ENCODE results near the gene ATG7.
"Not testable (repeated sequence)": the region's sequence is repeated elsewhere in the genome, so short reads cannot be mapped to it uniquely, and the experiment has no call there.

The ATG7 gene

DNA sequence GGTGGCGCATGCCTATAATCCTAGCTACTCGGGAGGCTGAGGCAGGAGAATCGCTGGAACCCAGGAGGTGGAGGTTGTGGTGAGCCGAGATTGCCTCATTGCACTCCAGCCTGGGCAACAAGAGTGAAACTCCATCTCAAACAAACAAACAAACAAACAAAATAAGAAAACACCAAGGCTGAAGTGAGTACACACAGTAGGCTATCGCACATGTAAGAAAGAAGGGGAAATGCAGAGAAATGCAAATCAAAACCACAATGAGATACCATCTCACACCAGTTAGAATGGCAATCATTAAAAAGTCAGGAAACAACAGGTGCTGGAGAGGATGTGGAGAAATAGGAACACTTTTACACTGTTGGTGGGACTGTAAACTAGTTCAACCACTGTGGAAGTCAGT is 322.8 kb downstream of the ATG7 start:
- DNase-seq = not testable (repeated sequence)

DNA sequence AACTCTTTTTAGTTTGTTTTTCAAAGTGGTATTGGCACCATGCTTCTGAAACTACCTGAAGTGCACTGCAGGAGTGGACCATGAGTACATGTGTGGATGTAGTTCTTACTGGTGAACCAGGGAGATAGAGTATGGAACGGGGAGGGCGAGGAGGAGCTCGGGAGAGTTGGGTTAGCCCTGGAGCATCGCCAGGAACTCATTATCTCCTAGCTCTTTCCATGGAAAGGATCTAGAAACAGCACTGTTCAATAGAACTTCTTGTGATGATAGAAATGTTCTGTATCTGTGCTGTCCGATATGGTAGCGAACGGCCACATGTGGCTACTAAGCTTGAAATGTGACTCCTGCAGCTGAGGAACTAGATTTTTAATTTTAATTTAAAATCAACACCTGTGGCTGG is 324.2 kb downstream of the ATG7 start:
- DNase-seq = no peak

DNA sequence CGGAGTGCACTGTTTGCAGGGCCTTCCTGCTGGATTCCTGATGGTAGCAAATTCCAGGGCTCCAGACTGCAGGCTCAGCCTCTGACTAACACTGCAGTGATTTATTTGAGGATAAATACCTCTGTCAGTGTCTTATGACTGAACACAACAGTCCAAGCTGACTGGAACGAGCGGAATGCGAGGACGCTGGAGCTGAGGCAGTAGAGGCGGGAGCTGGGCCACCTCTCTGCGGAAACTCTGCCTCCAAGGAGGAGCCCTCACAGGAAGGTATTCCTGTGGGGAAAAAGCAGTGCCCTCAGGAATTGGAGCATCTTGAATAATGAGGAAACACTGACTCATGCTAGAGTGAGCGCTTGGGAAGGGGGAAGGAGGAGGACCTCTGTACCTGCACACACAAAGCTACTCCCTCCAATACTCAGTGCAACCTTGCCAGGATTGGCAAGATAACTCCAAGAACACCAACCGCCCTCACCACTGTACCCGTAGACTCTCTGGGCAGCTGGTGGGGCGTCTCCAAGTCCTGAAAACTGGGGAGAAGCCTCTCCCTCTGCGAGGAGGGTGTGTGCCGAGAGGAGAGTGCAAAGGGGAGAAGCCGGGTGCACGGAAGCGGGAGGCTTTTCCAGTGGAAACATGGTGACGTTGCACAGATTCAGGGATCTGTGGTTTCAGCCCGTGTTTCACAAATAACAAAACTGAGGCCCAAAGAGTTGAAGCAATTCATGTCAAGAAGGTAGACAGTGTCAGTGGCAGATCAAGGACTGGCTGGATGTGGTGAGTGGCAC is 328.5 kb downstream of the ATG7 start:
- no peak for DNase-seq

DNA sequence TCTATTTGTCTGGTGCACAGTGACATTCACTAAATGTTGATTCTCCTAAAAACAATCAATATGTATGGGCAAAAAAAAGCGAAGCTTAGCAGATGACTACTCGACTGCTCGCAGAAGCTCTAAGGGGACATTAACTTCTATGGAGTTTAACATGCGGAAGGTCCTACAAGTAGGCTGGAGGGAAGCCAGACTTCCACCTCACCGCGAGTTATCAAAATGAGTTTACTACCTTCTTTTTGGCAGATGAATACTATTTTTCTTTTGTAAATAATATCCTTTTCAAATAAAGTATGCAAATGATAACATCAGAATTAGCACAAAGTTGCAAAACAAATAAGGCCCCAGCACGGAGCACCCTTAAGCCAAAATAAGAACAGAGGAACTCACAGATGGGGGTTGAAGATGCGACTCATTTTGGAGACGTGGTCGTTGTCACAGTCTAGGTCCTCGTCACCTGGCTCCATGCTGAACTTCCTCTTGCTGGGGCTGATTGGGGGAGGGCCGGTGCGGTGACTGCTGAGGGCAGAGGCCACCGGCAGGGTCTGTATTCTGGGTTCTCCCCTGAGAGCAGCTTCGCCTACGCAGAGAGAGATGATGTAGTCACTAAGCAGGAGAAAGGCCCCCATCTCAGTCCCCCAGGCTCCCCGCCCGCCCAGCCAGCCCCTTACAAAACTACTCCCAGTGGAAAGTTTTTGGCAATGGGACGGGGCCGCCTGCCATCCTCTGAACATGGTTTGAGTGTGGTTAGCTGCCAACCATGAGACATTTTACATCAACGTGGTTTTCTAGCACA is 329.4 kb downstream of the ATG7 start:
- no peak for DNase-seq

DNA sequence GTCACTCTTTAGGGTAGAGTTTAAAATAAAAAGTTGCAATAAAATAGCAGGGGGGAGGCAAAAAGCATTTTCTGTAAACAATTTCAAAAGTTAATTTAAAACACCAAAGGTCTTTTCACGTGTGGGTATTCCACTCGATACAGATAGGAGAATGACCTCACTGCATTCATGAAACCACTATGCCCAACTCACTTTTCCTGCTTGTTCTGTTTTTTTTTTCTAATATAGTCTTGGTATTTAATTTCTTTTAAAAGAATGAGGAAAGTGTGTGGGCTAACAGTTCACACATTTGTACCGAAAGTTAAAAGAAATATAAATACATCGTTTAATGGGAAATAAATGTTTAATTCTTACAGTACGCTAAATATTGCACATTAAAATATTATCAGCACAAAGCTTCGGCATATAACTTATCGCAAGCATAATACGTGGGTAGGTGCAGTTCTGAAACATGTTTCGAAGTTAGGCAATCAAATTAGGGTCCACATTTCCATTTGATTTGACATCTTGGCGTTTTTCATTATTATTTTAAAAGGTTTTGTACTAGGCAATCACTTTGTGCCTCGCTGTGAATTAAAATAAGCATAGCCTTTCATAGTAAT is 330.1 kb downstream of the ATG7 start:
- DNase-seq = no peak

DNA sequence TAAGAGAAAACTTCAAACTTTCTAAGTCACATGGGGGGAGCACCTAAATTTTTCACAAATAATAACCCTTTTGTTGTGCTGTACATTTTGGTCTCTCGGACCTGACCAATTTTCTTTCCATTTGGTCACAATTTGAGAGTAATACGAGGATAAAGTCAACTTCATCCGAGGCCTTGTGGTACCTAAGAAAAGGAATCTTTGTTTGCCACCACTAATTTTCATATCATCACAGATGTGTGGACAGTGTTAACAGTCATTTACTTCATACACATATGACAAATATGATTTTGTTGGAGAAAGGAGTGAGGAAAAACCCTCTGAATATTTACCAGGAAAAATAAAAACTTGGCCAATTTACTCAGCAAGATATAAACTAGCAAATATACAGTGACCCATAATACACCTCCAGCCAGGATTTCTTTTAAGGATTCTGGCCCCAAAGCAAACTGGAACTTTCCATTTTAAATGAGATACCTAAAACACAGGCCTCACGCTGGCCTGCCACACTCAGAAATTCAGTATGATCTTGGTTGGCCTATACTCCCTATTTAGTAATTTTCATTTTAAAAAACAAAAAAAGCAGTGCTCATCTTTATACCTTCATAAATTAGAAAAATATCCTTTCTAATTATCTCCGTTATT is 330.8 kb downstream of the ATG7 start:
- no peak for DNase-seq

DNA sequence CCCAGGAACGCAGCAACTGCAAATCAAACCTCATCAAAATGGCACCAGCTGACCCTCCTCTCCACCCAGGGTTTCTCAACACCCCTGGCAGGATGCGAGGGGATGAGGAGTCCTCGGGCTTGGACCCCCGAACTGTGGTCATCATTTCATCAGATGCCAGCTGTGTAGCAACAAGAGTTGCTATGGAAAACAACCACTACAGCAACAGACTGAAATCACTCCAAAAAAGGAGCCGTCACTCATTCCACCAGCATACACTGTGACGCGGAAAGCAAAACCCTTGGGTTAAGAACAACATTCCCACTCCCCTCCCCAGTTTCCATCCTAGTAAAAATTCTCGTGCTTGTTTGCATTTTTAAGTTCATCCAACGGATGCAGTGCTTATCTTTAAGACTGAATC is 331.4 kb downstream of the ATG7 start:
- DNase-seq = no peak

DNA sequence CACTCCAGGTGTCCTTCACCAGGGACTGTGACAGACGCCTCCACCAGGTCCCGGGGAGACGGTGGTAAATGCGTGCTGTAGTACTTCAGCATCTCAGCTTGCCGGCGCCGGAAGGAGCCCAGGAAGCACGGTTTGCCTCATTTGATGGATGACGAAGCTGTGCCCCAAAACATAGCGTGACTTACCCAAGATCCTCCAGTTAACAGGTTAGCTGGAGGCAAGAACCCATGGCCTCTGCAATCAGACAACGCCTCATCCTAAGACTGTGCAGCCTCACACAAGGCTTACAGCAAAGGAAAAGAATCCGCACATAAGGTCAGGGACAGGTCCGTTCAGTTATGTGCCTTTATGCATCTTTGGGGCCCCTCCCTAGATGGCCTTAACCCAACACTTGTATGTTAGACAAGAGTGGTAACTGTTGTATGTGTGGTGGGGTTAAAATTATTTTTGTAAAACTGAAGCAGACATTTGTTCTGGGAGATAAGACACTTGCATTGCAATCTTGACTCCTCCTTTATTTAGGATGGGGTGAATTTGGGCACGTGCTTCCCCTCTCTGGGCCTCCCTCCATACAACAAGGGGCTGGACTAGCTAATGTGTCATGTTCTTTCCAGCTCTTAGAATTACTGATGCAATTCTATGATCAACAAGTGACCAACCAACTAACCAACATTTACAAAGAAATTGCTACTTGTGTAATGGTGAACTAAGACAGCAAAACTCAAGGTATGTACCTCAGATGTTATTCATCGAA is 332.1 kb downstream of the ATG7 start:
- DNase-seq = no peak

DNA sequence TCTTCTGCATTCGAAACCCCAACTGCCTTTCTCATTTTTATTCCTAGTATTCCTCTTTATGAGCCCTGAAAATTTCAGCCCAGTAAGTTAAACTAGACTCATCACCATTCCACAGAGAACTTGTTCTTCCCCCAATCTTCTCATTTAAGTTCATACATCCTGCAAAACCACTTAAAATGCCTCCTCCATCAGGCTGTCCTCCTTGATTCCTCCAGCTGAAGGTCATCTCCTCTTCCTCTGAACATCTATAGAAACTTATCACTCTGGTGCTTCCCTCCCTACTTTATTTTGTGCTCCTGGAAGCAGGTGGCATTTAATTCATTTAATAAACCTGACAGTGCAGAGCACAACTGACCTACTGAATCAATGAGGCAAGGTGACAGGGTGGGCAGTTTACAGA is 333.2 kb downstream of the ATG7 start:
- no peak for DNase-seq

DNA sequence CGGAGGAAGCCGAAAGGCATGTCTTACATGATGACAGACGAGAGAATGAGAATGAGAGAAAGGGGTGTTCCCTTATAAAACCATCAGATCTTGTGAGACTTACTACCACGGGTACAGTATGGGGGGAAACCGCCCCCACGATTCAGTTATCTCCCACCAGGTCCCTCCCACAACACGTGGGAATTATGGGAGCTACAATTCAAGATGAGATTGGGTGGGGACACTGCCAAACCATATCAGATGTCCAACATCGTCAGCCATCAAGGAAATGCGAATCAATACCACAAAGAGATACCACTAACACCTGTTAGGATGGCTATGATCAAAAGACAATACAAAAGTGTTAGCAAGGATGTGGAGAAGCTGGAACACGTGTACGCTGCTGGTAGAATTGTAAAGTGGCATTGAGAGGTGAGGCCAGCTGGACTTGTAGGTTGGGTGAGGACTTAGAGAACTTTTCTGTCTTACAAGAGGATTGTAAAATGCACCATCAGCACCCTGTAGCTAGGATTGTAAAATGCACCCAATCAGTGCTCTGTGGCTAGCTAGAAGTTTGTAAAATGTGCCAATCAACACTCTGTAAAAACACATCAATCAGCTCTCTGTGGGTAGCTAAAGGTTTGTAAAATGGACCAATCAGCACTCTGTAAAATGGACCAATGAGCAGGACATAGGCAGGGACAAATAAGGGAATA is 334.0 kb downstream of the ATG7 start:
- no peak for DNase-seq

DNA sequence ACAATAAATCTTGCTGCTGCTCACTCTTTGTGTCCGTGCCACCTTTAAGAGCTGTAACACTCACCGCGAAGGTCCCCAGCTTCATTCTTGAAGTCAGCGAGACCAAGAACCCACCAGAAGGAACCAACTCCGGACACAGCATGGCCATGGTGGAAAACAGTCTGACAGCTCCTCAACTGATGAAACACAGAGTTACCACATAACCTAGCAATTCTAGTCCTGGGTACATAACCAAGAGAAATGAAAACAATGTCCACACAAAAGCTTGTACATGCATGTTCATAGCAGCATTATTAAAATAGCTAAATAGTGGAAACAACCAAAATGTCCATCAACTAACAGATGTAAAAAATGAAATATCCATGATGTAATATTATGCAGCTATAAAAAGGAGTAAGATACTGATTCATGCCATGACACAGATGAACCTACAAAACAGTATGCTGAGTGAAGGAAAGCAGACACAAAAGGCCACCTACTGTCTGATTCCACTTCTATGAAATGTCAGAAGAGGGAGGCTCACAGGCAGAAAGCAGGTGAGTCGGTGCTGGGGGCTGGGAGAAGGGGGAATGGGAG is 334.8 kb downstream of the ATG7 start:
- DNase-seq = no peak

Data from NCI-H1436 treated with DMSO at 0.1 percent for 48 hours (cell line).